HG02588 (cell line): ENCODE data around the gene TTC33.
A peak's percentile ranks its signal among the peaks of the same experiment; 100 is the strongest.

ENCODE experiments used
- ATAC-seq: cut with Tn5 transposase; IDR thresholded peaks from one replicate; pipeline ENCODE4 v1.9.1; 2021; ENCODE audit warnings: mild to moderate bottlenecking, moderate library complexity; ENCODE audit not compliant: unreplicated experiment

TTC33 gene

DNA sequence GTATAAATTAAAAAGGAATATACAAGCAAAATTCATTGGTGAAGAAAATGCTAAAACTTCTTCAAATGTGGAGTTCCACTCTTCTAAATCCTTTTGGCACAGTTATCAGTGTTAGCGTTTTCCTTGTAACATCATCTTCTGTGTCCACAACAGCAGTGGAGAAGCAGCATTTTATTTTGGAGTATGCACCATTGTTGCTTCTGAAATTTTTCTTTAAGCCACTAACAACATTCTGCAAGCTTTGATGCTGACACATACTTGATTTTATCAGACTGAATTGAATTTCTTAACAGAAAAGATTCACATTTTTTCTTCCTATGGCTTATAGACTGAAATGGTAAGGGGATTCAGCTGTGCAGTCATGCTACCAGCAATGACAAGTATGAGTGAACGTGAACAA is 136.8 kb downstream of the TTC33 start:
- no peak for ATAC-seq

DNA sequence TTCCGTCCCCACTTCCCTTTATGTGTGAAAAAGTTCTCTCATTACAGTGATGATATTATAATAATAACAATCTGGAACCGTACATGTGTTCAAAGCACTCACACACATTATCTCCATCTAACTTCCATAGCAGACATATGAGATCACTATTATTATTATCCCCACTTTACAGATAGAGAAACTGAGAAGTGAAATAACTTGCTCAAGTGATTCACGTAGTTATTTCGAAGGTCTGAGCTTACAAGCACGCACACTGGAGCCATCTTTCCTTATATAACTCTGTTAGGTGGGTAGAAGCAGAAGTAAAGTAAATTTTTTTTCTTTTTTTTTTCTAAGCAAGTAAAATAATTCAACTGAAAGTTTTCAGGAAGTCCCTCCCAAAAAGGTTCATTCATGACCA is 139.0 kb downstream of the TTC33 start:
- no peak for ATAC-seq

DNA sequence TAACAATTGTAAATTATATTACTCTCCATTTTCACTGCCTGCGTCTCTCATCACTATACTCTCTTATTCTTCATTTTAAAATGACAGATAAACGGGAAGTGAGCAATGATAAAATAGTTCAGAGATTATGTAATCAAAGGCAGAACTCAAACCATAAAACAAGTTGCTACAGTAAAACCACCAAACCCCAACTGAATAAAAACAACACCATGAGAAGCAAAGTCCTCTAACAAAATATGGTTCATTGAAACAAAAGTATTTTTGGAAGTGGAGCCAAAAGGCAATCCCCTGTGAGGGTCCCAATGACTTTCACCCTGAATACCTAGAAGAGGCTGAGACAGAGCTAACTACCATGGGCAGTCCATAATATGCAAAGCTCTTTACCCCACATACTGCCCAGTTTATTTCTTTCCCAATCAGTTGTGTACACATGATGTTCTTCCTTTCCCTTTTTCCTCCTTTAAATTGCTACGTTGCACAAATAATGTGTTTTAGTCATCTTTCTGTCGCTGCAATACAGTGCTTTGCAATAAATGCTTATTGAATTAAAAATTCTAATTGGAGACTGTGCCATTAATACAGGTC is 140.1 kb downstream of the TTC33 start:
- ATAC-seq, result no peak

DNA sequence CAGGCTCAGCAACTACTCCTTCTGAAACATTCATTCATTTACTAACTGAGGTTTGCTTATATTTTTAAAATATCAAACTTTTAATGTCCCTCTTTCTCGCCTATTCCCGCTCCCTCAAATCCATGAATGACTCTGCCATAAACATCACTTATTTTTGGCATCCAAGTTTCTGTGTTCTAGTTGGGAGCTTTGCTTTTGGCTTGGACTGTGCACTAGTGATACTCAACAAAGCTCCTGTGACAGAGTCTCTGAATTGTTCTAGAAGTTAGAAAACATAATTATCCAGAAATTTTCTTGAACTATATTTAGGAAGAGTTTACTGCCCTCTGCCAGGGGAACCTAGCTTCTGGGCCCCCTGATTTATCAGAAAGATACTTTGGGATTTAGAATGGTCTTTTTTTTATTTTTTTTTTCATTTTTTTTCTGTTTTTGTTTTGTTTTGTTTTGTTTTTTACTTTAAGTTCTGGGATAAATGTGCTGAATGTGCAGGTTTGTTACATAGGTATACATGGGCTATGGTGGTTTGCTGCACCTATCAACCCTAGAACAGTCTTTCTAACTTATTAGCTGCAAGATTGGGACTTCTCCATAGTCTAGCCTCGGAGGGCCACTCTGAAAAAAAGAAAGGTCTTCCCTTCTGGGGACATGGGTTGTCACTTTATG is 140.7 kb downstream of the TTC33 start:
- ATAC-seq, result no peak

DNA sequence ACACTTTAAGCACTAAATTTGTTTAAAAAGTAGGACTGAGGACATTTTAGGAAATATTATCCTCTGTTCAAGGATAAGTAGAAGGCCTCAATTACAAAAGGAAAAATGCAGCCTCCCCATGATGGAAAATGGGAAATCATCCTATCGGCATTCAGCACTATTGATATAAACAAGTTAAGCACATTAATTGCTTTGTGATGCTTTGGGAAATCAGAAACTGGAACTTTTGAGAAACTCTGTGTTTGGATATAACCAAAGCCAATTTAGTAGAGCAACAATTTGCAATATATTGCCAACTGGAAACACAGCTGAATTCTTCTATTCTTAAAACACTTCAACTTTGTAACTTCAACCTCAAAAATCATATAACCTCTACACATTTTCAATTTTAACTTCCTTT is 141.3 kb downstream of the TTC33 start:
- no peak for ATAC-seq

DNA sequence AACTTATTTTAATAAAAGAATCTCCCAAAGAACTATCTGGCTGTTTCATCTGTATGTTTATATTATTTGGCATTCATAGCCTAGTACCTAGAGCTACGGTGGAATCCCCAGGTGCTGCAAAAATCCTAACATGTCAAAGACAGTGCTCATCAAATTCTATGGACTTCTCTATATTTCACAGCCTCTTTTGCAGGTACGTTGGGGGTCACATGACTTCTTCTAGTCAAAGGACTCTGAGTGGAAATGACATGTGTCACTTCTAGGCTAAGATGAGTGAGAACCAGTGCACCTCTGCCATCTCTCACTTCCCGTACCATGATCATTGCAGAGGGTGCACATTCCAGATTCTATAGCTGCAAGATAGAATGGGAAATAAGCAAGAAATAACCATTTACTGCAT is 148.6 kb downstream of the TTC33 start:
- ATAC-seq, result no peak

DNA sequence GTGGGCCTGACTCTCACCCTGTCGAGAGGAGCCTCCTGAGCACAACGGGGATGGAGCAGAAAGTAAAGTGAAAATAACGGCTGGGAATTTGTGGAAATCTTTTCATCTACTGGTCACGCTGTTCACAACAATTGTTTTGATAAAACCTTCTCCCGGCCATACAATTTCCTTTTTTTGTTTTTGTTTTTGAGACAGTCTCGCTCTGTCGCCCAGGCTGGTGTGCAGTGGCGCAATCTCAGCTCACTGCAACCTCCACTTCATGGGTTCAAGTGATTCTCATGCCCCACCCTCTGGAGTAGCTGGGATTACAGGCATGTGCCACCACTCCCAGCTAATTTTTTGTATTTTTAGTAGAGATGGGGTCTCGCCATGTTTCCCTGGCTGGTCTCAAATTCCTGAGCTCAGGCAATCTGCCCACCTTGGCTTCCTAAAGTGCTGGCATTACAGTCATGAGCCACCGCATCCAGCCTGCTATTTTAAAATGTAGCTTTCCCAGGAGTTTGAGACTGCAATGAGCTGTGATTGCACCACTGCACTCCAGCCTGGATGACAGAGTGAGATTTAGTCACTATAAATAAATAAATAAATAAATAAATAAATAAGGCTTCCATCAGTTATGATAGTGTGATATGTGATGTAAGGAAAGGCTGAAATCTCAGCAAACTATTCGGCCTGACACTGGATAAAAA is 149.5 kb downstream of the TTC33 start:
- no peak for ATAC-seq

DNA sequence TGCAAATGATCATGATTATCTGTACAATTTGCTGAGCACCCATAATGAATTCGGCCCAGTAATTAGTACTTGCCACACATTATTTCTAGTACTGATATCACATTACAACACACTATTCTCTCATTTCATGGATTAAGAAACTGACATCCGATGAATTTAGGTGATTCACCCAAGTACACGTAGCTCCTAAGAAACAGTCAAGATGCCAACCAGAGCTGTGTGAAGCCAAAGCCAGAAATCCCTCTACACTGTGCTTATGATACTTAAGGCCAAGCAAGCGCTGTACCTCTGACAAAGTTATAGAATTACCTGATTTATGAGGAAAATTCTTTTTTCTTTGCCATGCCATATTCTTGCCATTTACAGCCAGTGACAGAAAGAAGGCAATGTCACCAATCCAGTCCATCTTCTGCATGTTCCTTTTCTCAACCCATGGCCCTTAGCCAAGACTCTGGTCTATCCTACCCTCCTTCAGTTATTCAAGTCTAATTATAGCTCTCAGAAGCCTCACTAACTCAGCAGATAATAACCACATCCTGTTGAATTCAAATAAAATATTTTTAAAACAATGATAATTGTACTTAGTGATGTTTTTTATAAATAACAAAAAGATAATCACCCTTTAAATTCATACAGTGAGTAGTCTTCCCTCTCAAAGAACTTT is 150.3 kb downstream of the TTC33 start:
- ATAC-seq, result no peak

DNA sequence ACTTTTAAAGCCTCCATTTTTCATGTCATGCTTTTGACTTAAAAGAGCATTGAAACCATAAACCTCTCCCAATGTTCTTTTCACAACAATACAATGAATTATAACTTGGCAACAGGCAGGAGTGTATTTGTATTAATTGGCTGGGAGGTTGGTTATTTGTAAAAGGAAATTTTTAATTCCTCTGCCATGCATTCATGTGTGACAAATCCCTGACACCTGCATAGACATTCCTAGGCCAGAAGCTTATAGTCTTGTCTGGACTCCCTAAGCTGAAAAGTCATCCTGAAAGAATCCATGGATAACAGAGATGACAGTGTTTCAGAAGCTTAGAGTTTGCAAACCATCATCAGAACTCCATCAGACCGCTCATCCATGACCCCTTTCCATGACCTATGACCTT is 152.4 kb downstream of the TTC33 start:
- no peak for ATAC-seq

DNA sequence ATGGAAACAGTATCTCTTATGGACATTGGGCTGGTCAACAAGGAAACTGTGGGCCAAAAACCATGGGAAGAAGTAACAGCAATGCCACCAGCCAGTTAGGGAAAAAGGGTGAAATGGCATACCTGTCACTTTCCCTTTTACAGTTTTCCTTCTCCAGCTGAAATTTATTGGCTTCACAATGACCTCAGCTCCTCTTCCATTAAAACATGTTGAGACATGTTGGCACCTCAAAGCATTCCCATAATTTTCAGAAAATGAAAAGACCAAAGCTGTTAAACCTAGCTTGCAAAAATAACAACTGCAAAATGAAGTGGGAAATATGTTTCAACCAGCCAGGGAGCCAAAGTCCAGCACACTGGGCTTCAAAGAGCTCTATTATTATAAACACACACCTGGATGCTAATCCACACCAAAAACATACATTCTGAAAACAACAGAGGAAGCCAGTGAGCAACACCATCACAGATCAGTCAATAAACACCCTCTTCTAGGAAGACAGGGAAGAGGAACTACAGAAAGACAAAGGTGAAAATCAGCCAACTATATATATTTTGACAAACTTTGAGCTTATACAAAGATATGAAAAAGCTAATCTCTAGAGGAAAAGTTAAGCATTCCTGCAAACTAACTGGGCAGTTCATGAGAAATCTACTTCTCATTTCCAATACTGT is 154.4 kb downstream of the TTC33 start:
- ATAC-seq, result no peak

DNA sequence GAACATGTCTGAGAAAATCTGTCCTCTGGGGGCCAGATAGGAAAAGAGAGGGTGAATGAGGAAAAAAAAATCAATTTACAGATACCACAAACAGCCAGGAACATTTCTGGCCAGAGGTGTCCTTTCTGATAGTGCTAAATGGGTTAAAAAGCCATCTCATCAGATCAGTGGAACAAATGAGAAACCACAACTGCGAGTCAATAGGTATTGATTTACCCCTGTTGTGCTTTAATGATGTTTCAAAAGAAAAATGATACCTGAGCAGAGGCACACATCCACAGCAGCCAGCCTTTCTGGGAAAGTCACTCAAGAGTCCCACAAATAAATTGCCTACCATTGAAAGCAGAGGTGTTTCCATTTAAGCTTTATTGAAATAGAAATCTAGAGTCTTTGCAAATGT is 155.4 kb downstream of the TTC33 start:
- no peak for ATAC-seq

DNA sequence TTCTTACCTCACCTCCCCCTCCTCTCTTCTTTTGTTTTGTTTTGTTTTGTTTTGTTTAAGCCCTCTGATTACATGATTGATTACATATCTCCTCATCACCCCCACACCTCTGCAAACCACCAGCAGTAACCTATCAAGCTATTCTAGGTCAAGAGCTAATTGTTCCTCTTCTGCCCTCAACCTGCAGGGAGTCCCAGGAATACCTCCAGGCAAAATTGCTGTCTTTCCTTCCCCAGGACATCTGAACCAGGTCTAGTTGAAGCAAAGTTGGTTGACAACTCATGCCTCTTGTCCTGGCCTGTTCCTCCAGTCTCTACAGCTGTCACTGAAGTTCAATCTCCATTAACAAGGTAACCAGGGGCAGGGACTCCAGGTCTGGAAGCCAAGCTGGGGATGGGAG is 156.1 kb downstream of the TTC33 start:
- no peak for ATAC-seq

DNA sequence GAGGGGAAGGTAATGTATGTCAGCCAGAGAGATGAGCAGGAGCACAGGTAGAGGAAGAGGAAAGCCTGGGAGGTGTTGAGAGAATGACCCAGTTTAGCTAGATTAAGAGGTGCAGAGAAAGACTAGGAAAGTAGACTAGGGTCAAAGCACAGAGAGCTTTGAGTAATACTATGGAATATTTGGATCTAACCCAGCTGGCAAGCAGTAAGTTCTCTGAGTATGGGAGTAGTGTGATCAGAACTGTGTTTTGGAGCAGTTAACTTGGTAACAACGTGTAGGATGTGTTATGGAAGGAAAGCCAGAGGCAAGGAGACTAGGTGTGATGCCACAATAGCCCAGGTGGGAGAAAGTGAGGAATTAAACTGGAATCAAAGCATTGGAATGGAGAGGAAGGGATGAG is 160.9 kb downstream of the TTC33 start:
- ATAC-seq, result no peak

DNA sequence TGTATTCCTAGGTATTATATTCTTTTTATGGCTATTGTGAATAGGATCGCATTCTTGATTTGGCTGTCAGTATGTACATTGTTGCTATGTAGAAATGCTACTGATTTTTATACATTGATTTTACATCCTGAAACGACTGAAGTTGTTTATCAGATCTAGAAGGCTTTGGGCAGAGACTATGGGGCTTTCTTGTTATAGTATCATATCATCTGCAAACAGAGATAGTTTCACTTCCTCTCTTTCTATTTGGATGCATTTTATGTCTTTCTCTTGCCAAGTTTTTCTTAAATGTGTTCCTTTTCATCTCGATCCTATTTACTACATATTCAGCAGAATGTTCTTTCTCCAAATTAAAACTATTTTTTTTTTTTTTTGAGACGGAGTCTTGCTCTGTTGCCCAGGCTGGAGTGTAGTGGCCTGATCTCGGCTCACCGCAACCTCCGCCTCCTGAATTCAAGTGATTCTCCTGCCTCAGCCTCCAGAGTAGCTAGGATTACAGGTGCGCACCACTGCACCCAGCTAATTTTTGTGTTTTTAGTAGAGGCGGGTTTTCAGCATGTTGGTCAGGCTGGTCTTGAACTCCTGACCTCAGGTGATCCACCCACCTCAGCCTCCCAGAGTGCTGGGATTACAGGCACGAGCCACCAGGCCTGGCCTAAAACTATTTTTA is 163.9 kb downstream of the TTC33 start:
- peak; percentile 93 for ATAC-seq

DNA sequence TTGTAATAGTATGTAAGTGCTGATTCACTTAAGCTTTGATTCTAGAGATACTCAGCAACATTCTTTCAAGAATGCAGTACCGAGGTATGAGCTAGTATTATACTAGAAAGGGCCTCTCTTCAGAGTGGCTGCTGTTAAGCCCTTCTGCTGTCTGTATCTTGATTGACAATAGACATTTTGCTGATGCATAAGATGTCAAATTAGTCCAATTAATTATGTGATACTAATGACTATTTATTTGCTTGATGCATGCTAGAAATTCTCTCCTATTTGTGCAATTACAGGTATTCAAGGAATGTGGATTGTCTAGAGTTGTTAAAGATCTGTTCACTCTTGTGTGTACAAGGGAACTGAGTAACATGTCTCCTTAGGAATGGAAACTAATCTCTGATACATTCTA is 168.4 kb downstream of the TTC33 start:
- ATAC-seq, result no peak

DNA sequence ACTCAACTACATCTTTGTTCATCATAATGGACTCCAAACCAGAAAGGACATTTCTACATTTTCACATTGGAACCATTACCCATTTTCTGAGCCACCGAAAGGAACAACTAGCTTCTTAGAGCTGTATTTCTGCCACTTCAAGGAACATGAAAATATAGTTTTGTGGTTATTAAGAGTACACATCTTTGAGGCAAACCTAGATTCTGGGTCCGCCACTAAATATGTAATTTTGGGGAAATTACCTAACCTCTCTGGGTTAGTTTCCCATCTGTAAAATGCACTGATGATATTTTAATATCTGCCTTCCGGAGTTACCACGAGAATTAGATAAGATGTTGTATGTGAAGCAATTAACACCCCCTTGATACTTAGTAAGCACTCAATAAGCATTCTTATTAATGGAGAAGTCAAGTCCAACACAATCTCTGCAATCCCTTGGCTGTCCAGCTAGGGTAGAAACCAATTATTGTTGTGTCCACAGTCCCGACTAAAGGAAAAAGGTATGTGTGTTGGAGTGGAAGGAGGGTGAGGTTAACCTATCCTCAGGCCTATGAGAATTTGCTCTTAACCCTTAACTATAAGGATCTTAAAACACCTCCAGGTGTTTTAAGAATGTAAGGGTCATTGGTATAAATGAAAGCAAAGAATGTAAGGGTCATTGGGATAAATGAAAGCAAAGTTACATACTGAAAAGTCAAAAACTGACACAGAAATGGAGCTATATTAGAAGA is 170.1 kb downstream of the TTC33 start:
- no peak for ATAC-seq

DNA sequence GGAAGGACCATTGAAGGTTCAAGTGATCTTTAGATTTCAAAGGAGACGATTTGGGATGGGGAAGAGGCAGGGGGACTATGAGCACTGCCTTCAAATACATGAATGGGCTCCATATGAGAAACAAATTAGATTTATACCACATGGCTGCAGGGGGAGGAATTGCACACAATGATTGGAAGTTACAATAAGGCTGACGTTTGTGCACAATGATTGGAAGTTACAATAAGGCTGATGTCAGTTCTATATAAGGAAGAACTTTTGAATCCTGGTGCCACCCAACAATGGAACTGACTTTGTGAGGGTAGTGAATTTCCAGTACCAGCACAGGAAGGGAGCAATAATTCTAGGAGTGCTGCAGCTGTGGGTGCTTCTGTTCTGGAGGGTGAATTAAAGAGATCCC is 171.7 kb downstream of the TTC33 start:
- no peak for ATAC-seq

DNA sequence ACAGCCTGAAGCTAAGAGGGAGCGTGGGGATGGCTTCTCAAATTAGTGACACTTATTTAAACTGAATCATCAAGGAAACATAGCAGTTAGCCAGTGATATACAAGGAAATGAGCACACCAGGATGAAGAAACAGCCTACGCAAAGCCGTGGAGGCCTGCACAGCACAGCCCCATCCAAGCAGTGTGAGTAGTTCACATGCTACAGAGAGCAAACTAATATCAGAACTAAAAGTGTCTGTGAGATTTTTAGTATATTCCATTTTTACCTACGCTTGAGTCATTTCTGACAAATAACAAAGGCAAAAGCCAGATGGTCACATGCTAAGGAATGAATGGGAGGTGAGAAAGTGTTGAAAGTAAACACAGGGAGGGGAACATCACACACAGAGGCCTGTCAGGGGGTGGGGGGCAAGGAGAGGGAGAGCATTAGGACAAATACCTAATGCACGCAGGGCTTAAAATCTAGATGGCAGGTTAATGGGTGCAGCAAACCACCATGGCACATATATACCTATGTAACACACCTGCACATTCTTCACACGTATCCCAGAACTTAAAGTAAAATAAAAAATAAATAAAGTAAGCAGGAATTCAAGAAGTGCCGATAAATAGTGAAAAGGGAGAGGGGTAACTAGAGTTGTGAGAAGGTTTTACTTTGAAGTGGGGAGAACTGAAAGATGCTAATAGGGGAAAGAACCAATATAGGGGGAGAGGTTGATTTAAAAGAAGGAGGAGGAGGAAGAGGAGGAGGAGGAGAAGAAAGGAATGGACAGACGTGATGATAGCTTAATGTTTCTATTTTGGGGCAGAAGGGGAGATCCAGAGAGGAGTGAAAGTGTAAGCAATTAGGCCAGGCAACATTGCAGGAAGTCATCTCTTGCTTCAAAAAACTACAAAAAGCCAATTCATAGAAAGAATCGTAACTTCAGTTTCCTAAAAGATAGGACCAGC is 177.0 kb downstream of the TTC33 start:
- peak; percentile 97 for ATAC-seq

DNA sequence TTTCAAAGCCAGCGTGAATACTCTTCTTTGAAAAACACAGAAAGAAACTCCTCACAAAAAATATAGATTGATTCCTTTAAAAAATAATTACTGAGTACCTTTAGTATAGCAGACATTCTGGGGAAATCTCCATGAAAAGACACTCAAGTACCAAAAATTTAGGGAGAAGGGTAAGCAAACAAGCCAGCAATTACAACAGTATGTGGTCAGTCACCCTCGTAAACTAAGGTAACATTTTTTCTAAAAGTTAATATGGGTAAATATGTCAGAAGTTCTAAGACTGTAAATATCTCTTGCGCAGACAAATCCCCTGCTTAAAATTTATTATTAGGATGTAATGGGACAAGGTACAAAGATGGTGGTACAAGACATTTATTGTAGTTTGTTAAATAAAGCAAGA is 178.0 kb downstream of the TTC33 start:
- no peak for ATAC-seq
